PC-3 (cell line): ENCODE measurements around the gene LRRC66. TPM values are rescaled to one million over a fixed set of nuclear protein-coding genes. Genes with fewer than 3 reads are reported as not detected.

Experiments used
- ATAC-seq: fragments of 200-7000 bp; cut with Tn5 transposase; 2 replicates; pipeline ENCODE4 v1.9.1; 2020; ENCODE audit warnings: mild to moderate bottlenecking, moderate library complexity
- BruUV-seq: library from RNA; stranded (reverse); fragments of 400-500 nt; replicated peaks from 2 replicates; lab custom pipeline; 2021; lab: Mats Ljungman, UMichigan
- CTCF ChIA-PET: fragments of 300-600 bp; sonication (Branson Sonifier 250); formaldehyde crosslinking; loops from one replicate; lab custom pipeline; 2022; ENCODE audit warnings: antibody characterized with exemption; lab: Charles Lee
- POLR2A ChIA-PET: fragments of 300-600 bp; sonication (Branson Sonifier 250); formaldehyde crosslinking; loops from one replicate; lab custom pipeline; 2022; ENCODE audit warnings: antibody characterized with exemption; ENCODE audit not compliant: unreplicated experiment; lab: Charles Lee
- DNase-seq: peaks from one replicate; pipeline ENCODE4 v3.0.0-alpha.2; 2015
- H2AFZ ChIP-seq: fragments of 300-600 bp; sonication (generic); 2 replicates; pipeline ENCODE4 v1.6.0; 2016; ENCODE audit warnings: antibody characterized with exemption, low read length
- H3F3A ChIP-seq: fragments of 300-600 bp; sonication (generic); one replicate; pipeline ENCODE4 v1.6.0; 2017; ENCODE audit warnings: antibody characterized with exemption, low read length, control low read depth, mild to moderate bottlenecking; ENCODE audit not compliant: unreplicated experiment
- H3K27ac ChIP-seq: fragments of 300-600 bp; sonication (generic); 2 replicates; pipeline ENCODE4 v1.5.1; 2016; ENCODE audit warnings: mild to moderate bottlenecking, low read length
- H3K27me3 ChIP-seq: fragments of 300-600 bp; sonication (generic); 2 replicates; pipeline ENCODE4 v1.6.1; 2016; ENCODE audit warnings: low read length, mixed read lengths
- H3K36me3 ChIP-seq: fragments of 300-600 bp; sonication (generic); 2 replicates; pipeline ENCODE4 v1.6.1; 2016; ENCODE audit warnings: low read depth, mixed run types, low read length, mixed read lengths
- H3K4me1 ChIP-seq: fragments of 300-600 bp; sonication (generic); 2 replicates; pipeline ENCODE4 v1.5.1; 2016; ENCODE audit warnings: low read length; ENCODE audit not compliant: insufficient read depth
- H3K4me2 ChIP-seq: fragments of 300-600 bp; sonication (generic); 2 replicates; pipeline ENCODE4 v1.6.0; 2016; ENCODE audit warnings: low read length
- H3K4me3 ChIP-seq: fragments of 300-600 bp; sonication (generic); 2 replicates; pipeline ENCODE4 v1.5.1; 2016; ENCODE audit warnings: mild to moderate bottlenecking, low read length, mixed read lengths
- H3K79me2 ChIP-seq: fragments of 300-600 bp; sonication (generic); 2 replicates; pipeline ENCODE4 v1.6.1; 2017; ENCODE audit warnings: low read length, mixed read lengths
- H3K9ac ChIP-seq: fragments of 300-600 bp; sonication (generic); 2 replicates; pipeline ENCODE4 v1.6.0; 2016; ENCODE audit warnings: mild to moderate bottlenecking, low read length
- H3K9me2 ChIP-seq: fragments of 300-600 bp; sonication (generic); replicated peaks from 2 replicates; pipeline ENCODE4 v1.6.1; 2016; ENCODE audit warnings: mixed run types, low read length, mixed read lengths
- H3K9me3 ChIP-seq: fragments of 300-600 bp; sonication (generic); 2 replicates; pipeline ENCODE4 v1.6.1; 2016; ENCODE audit warnings: low read length, mixed read lengths
- H4K20me1 ChIP-seq: fragments of 300-600 bp; sonication (generic); 2 replicates; pipeline ENCODE4 v1.6.1; 2016; ENCODE audit warnings: low read length, mixed read lengths
- EZH2 ChIP-seq: fragments of 300-600 bp; sonication (generic); IDR thresholded peaks from one replicate; pipeline ENCODE4 v1.6.1; 2017; ENCODE audit warnings: antibody characterized with exemption, mild to moderate bottlenecking, low read length; ENCODE audit not compliant: unreplicated experiment
- EZH2phosphoT487 ChIP-seq: fragments of 300-600 bp; sonication (generic); IDR thresholded peaks from 2 replicates; pipeline ENCODE4 v1.6.1; 2018; ENCODE audit warnings: mild to moderate bottlenecking, antibody characterized with exemption, low read length, borderline replicate concordance
- intact Hi-C: fragments of 100-400 bp; cut with micrococcal nuclease; formaldehyde crosslinking; loops from 2 replicates; pipeline ENCODE4 v1.9.0; 2023
- total RNA-seq: library from RNA; depleted of rRNA; stranded (reverse); fragments of >200 nt; gene quantifications from 2 replicates; pipeline ENCODE4 v1.2.3, GENCODE V29; 2014
- TF ChIP-seq, protein P1 (sequence below): fragments of 300-600 bp; sonication (generic); conservative IDR thresholded peaks from 2 replicates; pipeline ENCODE4 v1.5.1; 2017; ENCODE audit warnings: antibody characterized with exemption, low read depth, mild to moderate bottlenecking, low read length

The LRRC66 gene
- total RNA-seq, 1 experiment from 2014 or later, result 1.1 TPM

DNA sequence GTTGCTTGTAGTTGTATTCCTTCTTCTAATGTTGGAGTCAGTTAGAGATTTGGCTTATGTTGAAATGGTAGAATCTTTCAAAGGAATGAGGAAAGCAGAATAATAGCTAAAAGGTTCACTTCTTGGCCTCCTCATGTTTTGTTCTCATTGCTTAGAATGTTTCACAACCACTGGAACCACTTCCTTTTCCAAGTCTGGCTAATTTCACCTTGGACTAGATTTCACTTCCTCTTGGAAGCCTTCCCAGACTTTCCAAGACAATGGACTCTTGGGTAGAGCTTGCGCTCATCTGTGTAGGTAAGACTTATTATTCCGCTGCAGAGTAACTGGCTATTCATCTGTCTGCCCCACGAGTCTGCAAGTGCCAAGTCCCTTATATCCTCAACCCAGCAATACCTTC is 39.2 kb upstream of the LRRC66 start:
- DNase-seq (peak; percentile 93), ATAC-seq (peak; percentile 97)
- Histone ChIP-seq H3K27ac (no peak overlapping the region), H2AFZ (0 out of 2 replicates have a peak overlapping the region, but pooled peaks have one; percentile 12), H3K36me3 (no peaks in the 10 kb centered on the region), H3K9me3 (no peaks in the 10 kb centered on the region), H3K9me2 (no peaks in the 10 kb centered on the region), H3K4me2 (peak overlapping the region; percentile 3; the same call in 1 of the 2 replicates), H3F3A (no peaks in the 10 kb centered on the region), H3K9ac (no peak overlapping the region), H3K79me2 (no peaks in the 10 kb centered on the region), H3K27me3 (0 out of 2 replicates have a peak, but pooled peaks cover 3% of the 10 kb centered on the region), H3K4me1 (peaks cover 10% of the 10 kb centered on the region), H4K20me1 (no peaks in the 10 kb centered on the region), H3K4me3 (no peak overlapping the region)
- POLR2A ChIA-PET, result no interaction called here
- BruUV-seq, result no TSS peak
- CTCF ChIA-PET, result no interaction called here
- intact Hi-C loops, result no loop called here
- TF ChIP-seq, protein P1, sequence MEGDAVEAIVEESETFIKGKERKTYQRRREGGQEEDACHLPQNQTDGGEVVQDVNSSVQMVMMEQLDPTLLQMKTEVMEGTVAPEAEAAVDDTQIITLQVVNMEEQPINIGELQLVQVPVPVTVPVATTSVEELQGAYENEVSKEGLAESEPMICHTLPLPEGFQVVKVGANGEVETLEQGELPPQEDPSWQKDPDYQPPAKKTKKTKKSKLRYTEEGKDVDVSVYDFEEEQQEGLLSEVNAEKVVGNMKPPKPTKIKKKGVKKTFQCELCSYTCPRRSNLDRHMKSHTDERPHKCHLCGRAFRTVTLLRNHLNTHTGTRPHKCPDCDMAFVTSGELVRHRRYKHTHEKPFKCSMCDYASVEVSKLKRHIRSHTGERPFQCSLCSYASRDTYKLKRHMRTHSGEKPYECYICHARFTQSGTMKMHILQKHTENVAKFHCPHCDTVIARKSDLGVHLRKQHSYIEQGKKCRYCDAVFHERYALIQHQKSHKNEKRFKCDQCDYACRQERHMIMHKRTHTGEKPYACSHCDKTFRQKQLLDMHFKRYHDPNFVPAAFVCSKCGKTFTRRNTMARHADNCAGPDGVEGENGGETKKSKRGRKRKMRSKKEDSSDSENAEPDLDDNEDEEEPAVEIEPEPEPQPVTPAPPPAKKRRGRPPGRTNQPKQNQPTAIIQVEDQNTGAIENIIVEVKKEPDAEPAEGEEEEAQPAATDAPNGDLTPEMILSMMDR, result no peak
- no peak for TF ChIP-seq EZH2phosphoT487
- TF ChIP-seq EZH2, result no peak

DNA sequence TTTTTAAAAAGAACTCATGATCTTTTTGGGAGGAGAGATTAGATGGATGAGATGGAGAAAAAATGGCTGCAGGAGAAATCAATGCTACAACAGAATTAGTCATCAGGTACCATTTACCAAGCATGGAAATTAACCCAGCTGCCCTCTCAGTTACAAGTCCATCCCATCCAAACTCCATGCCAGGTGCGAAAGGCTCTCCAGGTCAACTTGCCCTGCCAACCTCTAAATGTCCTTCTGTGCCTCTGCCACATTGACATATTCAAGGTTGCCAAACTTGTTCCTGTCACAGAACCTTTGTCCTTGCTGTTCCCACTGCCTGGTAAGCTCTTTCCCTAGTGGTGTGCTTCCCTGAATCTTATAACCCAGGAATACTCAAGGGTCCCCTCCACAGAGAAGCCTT is 38.1 kb upstream of the LRRC66 start:
- CTCF ChIA-PET, result no interaction called here

DNA sequence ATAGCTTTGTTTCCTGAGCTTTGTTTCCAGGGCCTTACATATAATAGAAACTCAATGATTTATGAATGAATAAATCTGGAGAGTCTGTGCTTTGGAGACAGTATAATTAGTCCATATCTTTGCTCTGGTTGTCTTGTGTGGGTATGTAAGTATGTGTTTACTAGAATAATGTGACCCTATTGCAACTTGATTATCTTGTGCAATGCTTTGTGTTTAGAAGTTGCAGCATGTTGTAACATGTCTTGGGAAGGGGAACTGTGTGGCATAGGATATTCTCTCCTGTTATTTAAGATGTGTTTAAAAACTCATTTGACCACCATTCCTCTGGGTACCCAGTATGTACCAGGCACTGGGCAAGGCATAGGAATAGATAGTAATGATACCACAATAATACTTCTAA is 37.0 kb upstream of the LRRC66 start:
- Histone ChIP-seq H4K20me1 (no peaks in the 10 kb centered on the region), H3K9me3 (no peaks in the 10 kb centered on the region), H3F3A (no peaks in the 10 kb centered on the region), H3K4me1 (peaks cover 10% of the 10 kb centered on the region), H2AFZ (no peak overlapping the region), H3K9ac (no peak overlapping the region), H3K27ac (no peak overlapping the region), H3K79me2 (no peaks in the 10 kb centered on the region), H3K4me3 (no peak overlapping the region), H3K4me2 (no peak overlapping the region), H3K27me3 (no peaks in the 10 kb centered on the region), H3K36me3 (no peaks in the 10 kb centered on the region), H3K9me2 (no peaks in the 10 kb centered on the region)
- BruUV-seq, result no TSS peak
- ChIA-PET POLR2A (no interaction called here), CTCF (no interaction called here)
- ATAC-seq (no peak), DNase-seq (no peak)
- intact Hi-C loops, result no loop called here
- TF ChIP-seq EZH2, result no peak

More for the DNA sequence above, 38.1 kb upstream of the LRRC66 start:
- Histone ChIP-seq H3K9me2 (no peaks in the 10 kb centered on the region), H3K4me3 (no peak overlapping the region), H3K4me2 (no peak overlapping the region), H3K36me3 (no peaks in the 10 kb centered on the region), H3K9ac (no peak overlapping the region), H3F3A (no peaks in the 10 kb centered on the region), H3K27me3 (no peaks in the 10 kb centered on the region), H3K4me1 (peaks cover 10% of the 10 kb centered on the region), H4K20me1 (no peaks in the 10 kb centered on the region), H2AFZ (no peak overlapping the region), H3K9me3 (no peaks in the 10 kb centered on the region), H3K27ac (no peak overlapping the region), H3K79me2 (no peaks in the 10 kb centered on the region)
- BruUV-seq, result no TSS peak
- no peak for TF ChIP-seq EZH2
- TF ChIP-seq, protein P1, result no peak
- POLR2A ChIA-PET, result no interaction called here
- intact Hi-C loops, result no loop called here
- DNase-seq (no peak), ATAC-seq (no peak)
